Neural progenitor cell (in vitro differentiated cells): ENCODE measurements around the gene PYGO2.
"Not testable (repeated sequence)": the region's sequence is repeated elsewhere in the genome, so short reads cannot be mapped to it uniquely, and the experiment has no call there.

Experiments used
- CTCF ChIP-seq: fragments of 200-600 bp; sonication (generic); IDR thresholded peaks from 2 replicates; pipeline ENCODE4 v1.5.1; 2017; ENCODE audit warnings: antibody characterized with exemption, mild to moderate bottlenecking
- EZH2phosphoT487 ChIP-seq: fragments of 200-600 bp; sonication (generic); IDR thresholded peaks from 2 replicates; pipeline ENCODE4 v1.6.1; 2017; ENCODE audit warnings: antibody characterized with exemption

GRCh38 chr1:154977762-154978161 lies 16.2 kb upstream of the PYGO2 start:
- not testable (repeated sequence) for TF ChIP-seq CTCF, EZH2phosphoT487
